Medulla oblongata (tissue), 1 donor: ENCODE data around the gene VSTM4.
A peak's percentile ranks its signal among the peaks of the same experiment; 100 is the strongest.

ENCODE experiments used
- DNase-seq: peaks from one replicate; pipeline ENCODE4 v3.0.0-alpha.2; 2015; ENCODE audit errors: extremely low spot score

Gene VSTM4

GRCh38 chr10:49115015-49115795, at the start of gene VSTM4:
Gene VSTM4, minus strand, starts transcription at chr10:49115522. Its CDS starts 37 bp downstream, at chr10:49115485.
- DNase-seq, result peak; percentile 45

- peak; percentile 41 for DNase-seq
Measured at GRCh38 chr10:49164559-49165188, 49.4 kb upstream of the VSTM4 start.

GRCh38 chr10:49163741-49164140, 48.4 kb upstream of the VSTM4 start:
- DNase-seq, result no peak

GRCh38 chr10:49162761-49163310, 47.5 kb upstream of the VSTM4 start:
- DNase-seq, result no peak

- DNase-seq, result no peak
Measured at GRCh38 chr10:49162063-49162462, 46.7 kb upstream of the VSTM4 start.

GRCh38 chr10:49161411-49161997, 46.2 kb upstream of the VSTM4 start:
- peak; percentile 47 for DNase-seq

GRCh38 chr10:49160814-49161213, 45.5 kb upstream of the VSTM4 start:
- DNase-seq, result no peak

- DNase-seq, result no peak
Measured at GRCh38 chr10:49160110-49160509, 44.8 kb upstream of the VSTM4 start.

GRCh38 chr10:49158915-49159314, 43.6 kb upstream of the VSTM4 start:
- no peak for DNase-seq

GRCh38 chr10:49158404-49158803, 43.1 kb upstream of the VSTM4 start:
- DNase-seq, result no peak

GRCh38 chr10:49157229-49157628, 41.9 kb upstream of the VSTM4 start:
- no peak for DNase-seq

GRCh38 chr10:49154641-49155040, 39.3 kb upstream of the VSTM4 start:
- DNase-seq, result no peak

GRCh38 chr10:49153971-49154370, 38.6 kb upstream of the VSTM4 start:
- no peak for DNase-seq

- no peak for DNase-seq
Measured at GRCh38 chr10:49153115-49153514, 37.8 kb upstream of the VSTM4 start.

GRCh38 chr10:49152663-49153062, 37.3 kb upstream of the VSTM4 start:
- no peak for DNase-seq

GRCh38 chr10:49152037-49152436, 36.7 kb upstream of the VSTM4 start:
- DNase-seq, result no peak

GRCh38 chr10:49151481-49151880, 36.2 kb upstream of the VSTM4 start:
- DNase-seq, result no peak

GRCh38 chr10:49151025-49151445, 35.7 kb upstream of the VSTM4 start:
- DNase-seq, result no peak

GRCh38 chr10:49150426-49150825, 35.1 kb upstream of the VSTM4 start:
- DNase-seq, result no peak

- DNase-seq, result no peak
Measured at GRCh38 chr10:49149881-49150280, 34.6 kb upstream of the VSTM4 start.

- DNase-seq, result no peak
Measured at GRCh38 chr10:49144058-49144720, 28.9 kb upstream of the VSTM4 start.

- DNase-seq, result no peak
Measured at GRCh38 chr10:49143249-49143648, 27.9 kb upstream of the VSTM4 start.
